HEK293 (cell line): ENCODE measurements around the gene SEMA6A.

Source experiments
- ZNF785 ChIP-seq: fragments of 450-650 bp; formaldehyde crosslinking; IDR thresholded peaks from 2 replicates; pipeline ENCODE4 v1.5.1; 2016; ENCODE audit warnings: missing biosample characterization, missing genetic modification characterization
- TF ChIP-seq, protein P1 (sequence below): fragments of 450-650 bp; formaldehyde crosslinking; IDR thresholded peaks from 2 replicates; pipeline ENCODE4 v1.5.1; 2016; ENCODE audit warnings: missing biosample characterization, missing genetic modification characterization
- TF ChIP-seq, protein P2 (sequence below): fragments of 450-650 bp; formaldehyde crosslinking; IDR thresholded peaks from 2 replicates; pipeline ENCODE4 v1.5.1; 2016; ENCODE audit warnings: missing biosample characterization, missing genetic modification characterization
- TF ChIP-seq, protein P3 (sequence below): fragments of 450-650 bp; formaldehyde crosslinking; IDR thresholded peaks from 2 replicates; pipeline ENCODE4 v1.5.1; 2016; ENCODE audit warnings: missing biosample characterization, missing genetic modification characterization
- TF ChIP-seq, protein P4 (sequence below): fragments of 450-650 bp; formaldehyde crosslinking; IDR thresholded peaks from 2 replicates; pipeline ENCODE4 v1.5.1; 2016; ENCODE audit warnings: missing biosample characterization, missing genetic modification characterization

DNA sequence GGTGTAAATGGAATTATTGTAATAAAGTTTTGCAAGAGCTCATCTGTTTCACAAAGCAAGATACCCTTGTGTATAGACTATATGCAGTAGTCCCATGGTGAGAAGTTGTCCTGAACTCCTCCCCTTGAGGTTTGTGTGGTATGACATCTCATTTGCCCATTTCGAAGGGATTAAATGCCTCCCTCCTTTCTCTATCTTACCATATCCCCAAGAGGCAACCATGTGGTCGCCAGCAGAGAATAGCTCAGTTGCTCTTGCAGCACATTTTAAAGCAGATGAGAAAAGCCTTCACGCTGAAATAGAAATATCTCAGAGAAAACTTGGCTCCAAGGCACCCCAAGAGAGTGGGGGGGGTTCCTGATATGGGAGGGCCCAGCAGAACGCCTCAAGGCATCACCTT, 4.6 kb downstream of the SEMA6A start:
- TF ChIP-seq, protein P1, sequence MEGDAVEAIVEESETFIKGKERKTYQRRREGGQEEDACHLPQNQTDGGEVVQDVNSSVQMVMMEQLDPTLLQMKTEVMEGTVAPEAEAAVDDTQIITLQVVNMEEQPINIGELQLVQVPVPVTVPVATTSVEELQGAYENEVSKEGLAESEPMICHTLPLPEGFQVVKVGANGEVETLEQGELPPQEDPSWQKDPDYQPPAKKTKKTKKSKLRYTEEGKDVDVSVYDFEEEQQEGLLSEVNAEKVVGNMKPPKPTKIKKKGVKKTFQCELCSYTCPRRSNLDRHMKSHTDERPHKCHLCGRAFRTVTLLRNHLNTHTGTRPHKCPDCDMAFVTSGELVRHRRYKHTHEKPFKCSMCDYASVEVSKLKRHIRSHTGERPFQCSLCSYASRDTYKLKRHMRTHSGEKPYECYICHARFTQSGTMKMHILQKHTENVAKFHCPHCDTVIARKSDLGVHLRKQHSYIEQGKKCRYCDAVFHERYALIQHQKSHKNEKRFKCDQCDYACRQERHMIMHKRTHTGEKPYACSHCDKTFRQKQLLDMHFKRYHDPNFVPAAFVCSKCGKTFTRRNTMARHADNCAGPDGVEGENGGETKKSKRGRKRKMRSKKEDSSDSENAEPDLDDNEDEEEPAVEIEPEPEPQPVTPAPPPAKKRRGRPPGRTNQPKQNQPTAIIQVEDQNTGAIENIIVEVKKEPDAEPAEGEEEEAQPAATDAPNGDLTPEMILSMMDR (tag by site-specific recombination): no peak
- TF ChIP-seq, protein P2, sequence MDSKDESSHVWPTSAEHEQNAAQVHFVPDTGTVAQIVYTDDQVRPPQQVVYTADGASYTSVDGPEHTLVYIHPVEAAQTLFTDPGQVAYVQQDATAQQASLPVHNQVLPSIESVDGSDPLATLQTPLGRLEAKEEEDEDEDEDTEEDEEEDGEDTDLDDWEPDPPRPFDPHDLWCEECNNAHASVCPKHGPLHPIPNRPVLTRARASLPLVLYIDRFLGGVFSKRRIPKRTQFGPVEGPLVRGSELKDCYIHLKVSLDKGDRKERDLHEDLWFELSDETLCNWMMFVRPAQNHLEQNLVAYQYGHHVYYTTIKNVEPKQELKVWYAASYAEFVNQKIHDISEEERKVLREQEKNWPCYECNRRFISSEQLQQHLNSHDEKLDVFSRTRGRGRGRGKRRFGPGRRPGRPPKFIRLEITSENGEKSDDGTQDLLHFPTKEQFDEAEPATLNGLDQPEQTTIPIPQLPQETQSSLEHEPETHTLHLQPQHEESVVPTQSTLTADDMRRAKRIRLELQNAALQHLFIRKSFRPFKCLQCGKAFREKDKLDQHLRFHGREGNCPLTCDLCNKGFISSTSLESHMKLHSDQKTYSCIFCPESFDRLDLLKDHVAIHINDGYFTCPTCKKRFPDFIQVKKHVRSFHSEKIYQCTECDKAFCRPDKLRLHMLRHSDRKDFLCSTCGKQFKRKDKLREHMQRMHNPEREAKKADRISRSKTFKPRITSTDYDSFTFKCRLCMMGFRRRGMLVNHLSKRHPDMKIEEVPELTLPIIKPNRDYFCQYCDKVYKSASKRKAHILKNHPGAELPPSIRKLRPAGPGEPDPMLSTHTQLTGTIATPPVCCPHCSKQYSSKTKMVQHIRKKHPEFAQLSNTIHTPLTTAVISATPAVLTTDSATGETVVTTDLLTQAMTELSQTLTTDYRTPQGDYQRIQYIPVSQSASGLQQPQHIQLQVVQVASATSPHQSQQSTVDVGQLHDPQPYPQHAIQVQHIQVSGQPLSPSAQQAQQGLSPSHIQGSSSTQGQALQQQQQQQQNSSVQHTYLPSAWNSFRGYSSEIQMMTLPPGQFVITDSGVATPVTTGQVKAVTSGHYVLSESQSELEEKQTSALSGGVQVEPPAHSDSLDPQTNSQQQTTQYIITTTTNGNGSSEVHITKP (tag by site-specific recombination): no peak
- TF ChIP-seq, protein P3, sequence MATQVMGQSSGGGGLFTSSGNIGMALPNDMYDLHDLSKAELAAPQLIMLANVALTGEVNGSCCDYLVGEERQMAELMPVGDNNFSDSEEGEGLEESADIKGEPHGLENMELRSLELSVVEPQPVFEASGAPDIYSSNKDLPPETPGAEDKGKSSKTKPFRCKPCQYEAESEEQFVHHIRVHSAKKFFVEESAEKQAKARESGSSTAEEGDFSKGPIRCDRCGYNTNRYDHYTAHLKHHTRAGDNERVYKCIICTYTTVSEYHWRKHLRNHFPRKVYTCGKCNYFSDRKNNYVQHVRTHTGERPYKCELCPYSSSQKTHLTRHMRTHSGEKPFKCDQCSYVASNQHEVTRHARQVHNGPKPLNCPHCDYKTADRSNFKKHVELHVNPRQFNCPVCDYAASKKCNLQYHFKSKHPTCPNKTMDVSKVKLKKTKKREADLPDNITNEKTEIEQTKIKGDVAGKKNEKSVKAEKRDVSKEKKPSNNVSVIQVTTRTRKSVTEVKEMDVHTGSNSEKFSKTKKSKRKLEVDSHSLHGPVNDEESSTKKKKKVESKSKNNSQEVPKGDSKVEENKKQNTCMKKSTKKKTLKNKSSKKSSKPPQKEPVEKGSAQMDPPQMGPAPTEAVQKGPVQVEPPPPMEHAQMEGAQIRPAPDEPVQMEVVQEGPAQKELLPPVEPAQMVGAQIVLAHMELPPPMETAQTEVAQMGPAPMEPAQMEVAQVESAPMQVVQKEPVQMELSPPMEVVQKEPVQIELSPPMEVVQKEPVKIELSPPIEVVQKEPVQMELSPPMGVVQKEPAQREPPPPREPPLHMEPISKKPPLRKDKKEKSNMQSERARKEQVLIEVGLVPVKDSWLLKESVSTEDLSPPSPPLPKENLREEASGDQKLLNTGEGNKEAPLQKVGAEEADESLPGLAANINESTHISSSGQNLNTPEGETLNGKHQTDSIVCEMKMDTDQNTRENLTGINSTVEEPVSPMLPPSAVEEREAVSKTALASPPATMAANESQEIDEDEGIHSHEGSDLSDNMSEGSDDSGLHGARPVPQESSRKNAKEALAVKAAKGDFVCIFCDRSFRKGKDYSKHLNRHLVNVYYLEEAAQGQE (tag by site-specific recombination): no peak
- no peak for TF ChIP-seq ZNF785 (tag by site-specific recombination)
- TF ChIP-seq, protein P4, sequence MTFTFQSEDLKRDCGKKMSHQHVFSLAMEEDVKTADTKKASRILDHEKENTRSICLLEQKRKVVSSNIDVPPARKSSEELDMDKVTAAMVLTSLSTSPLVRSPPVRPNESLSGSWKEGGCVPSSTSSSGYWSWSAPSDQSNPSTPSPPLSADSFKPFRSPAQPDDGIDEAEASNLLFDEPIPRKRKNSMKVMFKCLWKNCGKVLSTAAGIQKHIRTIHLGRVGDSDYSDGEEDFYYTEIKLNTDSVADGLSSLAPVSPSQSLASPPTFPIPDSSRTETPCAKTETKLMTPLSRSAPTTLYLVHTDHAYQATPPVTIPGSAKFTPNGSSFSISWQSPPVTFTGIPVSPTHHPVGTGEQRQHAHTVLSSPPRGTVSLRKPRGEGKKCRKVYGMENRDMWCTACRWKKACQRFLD (tag by site-specific recombination): no peak
